Measurements from ENCODE around the gene CERS4. TPM values are rescaled to one million over a fixed set of nuclear protein-coding genes. Genes with fewer than 3 reads are reported as not detected.
"Not testable (repeated sequence)": the region's sequence is repeated elsewhere in the genome, so short reads cannot be mapped to it uniquely, and the experiment has no call there.

CERS4 gene
- total RNA-seq, 1 donor from 2014 or later, result 2.1 TPM

DNA sequence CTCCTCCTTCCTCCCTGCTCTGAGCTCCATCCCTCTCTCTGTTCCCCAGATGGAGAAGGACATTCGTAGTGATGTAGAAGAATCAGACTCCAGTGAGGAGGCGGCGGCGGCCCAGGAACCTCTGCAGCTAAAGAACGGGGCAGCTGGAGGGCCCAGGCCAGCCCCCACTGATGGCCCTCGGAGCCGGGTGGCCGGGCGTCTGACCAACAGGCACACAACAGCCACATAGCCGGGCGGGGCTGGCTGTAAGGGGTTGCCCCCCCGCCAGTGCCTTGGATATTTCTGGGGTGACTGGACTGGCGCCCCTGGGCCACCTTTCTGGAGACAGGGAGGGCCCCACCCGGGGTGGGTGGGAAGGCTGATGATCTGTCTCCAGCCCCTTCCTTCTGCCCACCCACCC is 52.7 kb downstream of the CERS4 start:
- no peak for FAIRE-seq
- H3K36me3 ChIP-seq (ENCODE audit: control insufficient read depth, insufficient read depth, low read length), result no peaks in the 10 kb centered on the region
- no peak for DNase-seq (ENCODE audit: low read depth)

DNA sequence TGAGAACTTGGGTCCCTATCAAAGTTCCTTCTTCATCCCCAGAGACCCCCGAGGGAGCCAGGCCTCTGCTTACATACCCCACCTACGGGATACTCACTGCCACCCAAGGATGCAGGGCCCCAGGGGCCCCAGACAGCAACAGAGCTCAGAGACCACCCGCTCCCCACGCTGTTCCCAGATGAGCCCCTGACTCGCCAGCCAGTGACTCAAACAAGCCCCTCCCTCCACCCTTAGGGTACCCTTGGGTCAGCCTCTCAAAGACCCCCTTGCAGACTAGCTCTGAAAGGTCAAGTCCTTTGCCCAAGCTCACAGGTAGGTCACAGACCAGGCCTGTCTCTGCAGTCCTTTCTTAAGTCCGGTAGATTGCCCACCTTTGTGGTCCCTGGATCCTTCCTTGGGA is 53.3 kb downstream of the CERS4 start:
- DNase-seq (ENCODE audit: low read depth) (no peak), FAIRE-seq (no peak)
- no peak overlapping the region for H3K4me3 ChIP-seq (ENCODE audit: low read depth, low read length)
- H3K36me3 ChIP-seq (ENCODE audit: control insufficient read depth, insufficient read depth, low read length), result no peaks in the 10 kb centered on the region
- H3K27me3 ChIP-seq (ENCODE audit: control insufficient read depth, insufficient read depth, low read length), result no peaks in the 10 kb centered on the region
- TF ChIP-seq, protein P1, sequence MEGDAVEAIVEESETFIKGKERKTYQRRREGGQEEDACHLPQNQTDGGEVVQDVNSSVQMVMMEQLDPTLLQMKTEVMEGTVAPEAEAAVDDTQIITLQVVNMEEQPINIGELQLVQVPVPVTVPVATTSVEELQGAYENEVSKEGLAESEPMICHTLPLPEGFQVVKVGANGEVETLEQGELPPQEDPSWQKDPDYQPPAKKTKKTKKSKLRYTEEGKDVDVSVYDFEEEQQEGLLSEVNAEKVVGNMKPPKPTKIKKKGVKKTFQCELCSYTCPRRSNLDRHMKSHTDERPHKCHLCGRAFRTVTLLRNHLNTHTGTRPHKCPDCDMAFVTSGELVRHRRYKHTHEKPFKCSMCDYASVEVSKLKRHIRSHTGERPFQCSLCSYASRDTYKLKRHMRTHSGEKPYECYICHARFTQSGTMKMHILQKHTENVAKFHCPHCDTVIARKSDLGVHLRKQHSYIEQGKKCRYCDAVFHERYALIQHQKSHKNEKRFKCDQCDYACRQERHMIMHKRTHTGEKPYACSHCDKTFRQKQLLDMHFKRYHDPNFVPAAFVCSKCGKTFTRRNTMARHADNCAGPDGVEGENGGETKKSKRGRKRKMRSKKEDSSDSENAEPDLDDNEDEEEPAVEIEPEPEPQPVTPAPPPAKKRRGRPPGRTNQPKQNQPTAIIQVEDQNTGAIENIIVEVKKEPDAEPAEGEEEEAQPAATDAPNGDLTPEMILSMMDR (IDR thresholded peaks at IDR 0.05; ENCODE audit: insufficient read depth, low read length, severe bottlenecking), result no peak

More for the DNA sequence above, 52.7 kb downstream of the CERS4 start:
- TF ChIP-seq, protein P1 (IDR thresholded peaks at IDR 0.05; ENCODE audit: insufficient read depth, low read length, severe bottlenecking), result no peak
- H3K4me3 ChIP-seq (ENCODE audit: low read depth, low read length), result no peak overlapping the region
- no peaks in the 10 kb centered on the region for H3K27me3 ChIP-seq (ENCODE audit: control insufficient read depth, insufficient read depth, low read length)

DNA sequence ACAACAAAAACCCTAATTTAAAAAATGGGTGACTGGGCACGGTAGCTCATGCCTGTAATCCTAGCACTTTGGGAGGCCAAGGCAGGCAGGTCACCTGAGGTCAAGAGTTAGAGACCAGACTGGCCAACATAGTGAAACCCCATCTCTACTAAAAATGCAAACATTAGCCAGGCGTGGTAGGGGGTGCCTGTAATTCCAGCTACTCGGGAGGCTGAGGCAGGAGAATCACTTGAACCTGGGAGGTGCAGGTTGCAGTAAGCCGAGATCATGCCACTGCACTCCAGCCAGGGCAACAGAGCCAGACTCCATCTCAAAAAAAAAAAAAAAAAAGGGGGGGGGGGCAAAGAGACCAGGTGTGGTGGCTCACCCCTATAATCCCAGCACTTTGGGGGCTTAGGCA is 55.1 kb downstream of the CERS4 start:
- not testable (repeated sequence) for H3K4me3 ChIP-seq (ENCODE audit: low read depth, low read length); H3K36me3 ChIP-seq (ENCODE audit: control insufficient read depth, insufficient read depth, low read length); FAIRE-seq; H3K27me3 ChIP-seq (ENCODE audit: control insufficient read depth, insufficient read depth, low read length); DNase-seq (ENCODE audit: low read depth)

DNA sequence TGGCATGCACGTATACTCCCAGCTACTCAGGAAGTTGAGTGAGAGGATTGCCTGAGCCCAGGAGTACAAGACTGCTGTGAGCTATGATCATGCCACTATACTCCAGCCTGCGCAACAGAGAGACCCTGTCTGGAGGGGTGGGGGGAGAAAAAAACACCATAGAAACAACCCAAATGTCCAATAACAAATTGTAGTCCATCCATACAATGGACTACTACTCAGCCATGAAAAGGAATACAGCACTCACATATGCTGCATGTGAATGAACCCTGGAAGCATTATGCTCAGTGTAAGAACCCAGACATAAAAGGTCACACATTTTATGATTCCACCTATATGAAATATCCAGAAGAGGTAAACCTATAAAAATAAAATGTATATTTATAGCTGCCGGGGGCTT is 56.7 kb downstream of the CERS4 start:
- DNase-seq (ENCODE audit: low read depth) (no peak), FAIRE-seq (no peak)
- Histone ChIP-seq H3K27me3 (ENCODE audit: control insufficient read depth, insufficient read depth, low read length) (no peaks in the 10 kb centered on the region), H3K36me3 (ENCODE audit: control insufficient read depth, insufficient read depth, low read length) (no peaks in the 10 kb centered on the region), H3K4me3 (ENCODE audit: low read depth, low read length) (no peak overlapping the region)
- TF ChIP-seq, protein P1 (IDR thresholded peaks at IDR 0.05; ENCODE audit: insufficient read depth, low read length, severe bottlenecking), result no peak

DNA sequence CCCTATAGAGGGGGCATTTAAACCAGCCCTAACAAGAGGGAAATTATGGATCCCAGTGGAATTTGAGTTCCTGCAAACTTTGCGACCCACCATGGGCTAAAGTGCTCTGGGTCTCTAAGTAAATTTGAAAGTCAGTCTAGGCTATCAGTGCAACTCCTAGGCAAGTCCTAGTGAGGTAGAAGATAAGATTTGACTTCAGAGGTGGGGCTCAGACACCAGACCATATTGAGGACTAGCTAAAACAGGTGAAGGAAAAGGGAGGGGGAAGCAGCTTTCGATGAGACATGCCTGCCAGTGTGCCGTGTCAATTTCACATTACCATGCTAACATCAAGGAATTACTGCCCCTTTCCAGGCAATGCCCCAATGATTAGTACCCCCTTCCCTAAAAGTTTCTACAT is 60.6 kb downstream of the CERS4 start:
- no peaks in the 10 kb centered on the region for H3K36me3 ChIP-seq (ENCODE audit: control insufficient read depth, insufficient read depth, low read length)
- no peak for DNase-seq (ENCODE audit: low read depth)
- FAIRE-seq, result no peak
- no peaks in the 10 kb centered on the region for H3K27me3 ChIP-seq (ENCODE audit: control insufficient read depth, insufficient read depth, low read length)
- no peak overlapping the region for H3K4me3 ChIP-seq (ENCODE audit: low read depth, low read length)
- TF ChIP-seq, protein P1 (IDR thresholded peaks at IDR 0.05; ENCODE audit: insufficient read depth, low read length, severe bottlenecking), result no peak

DNA sequence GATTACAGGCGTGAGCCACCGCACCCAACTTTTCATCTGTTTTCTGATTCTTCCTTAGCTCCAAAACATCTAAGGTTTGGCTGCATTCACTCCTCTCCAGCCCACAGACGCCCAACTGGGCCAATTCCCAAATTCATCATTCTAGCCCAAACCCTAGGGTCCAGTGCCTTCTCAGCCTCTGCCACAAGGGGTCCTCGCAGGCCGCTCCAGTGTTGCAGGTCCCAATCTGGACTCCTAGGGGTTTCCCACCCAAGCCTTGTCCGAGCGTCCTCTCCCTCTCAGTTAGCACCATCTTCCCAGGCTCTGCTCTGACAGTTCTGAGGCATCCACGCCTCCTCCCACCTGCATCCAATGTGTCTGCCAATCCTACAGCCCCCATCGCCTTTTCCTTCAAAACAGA is 67.3 kb downstream of the CERS4 start:
- not testable (repeated sequence) for H3K4me3 ChIP-seq (ENCODE audit: low read depth, low read length); FAIRE-seq; DNase-seq (ENCODE audit: low read depth); H3K27me3 ChIP-seq (ENCODE audit: control insufficient read depth, insufficient read depth, low read length); H3K36me3 ChIP-seq (ENCODE audit: control insufficient read depth, insufficient read depth, low read length)

DNA sequence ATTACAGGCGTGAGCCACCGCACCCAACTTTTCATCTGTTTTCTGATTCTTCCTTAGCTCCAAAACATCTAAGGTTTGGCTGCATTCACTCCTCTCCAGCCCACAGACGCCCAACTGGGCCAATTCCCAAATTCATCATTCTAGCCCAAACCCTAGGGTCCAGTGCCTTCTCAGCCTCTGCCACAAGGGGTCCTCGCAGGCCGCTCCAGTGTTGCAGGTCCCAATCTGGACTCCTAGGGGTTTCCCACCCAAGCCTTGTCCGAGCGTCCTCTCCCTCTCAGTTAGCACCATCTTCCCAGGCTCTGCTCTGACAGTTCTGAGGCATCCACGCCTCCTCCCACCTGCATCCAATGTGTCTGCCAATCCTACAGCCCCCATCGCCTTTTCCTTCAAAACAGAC is 82.2 kb downstream of the CERS4 start:
- H3K36me3 ChIP-seq (ENCODE audit: control insufficient read depth, insufficient read depth, low read length); FAIRE-seq; H3K4me3 ChIP-seq (ENCODE audit: low read depth, low read length); DNase-seq (ENCODE audit: low read depth); H3K27me3 ChIP-seq (ENCODE audit: control insufficient read depth, insufficient read depth, low read length): not testable (repeated sequence)

All from bronchial epithelial cell (primary cell).